Cerebellar nuclear complex (tissue), 1 donor: ENCODE data around the gene EPHB2.

Experiments
- DNase-seq, 2 experiments: peaks; one replicate each; lab custom pipeline; 2025; lab: John Stamatoyannopoulos, UW

Gene EPHB2

DNA sequence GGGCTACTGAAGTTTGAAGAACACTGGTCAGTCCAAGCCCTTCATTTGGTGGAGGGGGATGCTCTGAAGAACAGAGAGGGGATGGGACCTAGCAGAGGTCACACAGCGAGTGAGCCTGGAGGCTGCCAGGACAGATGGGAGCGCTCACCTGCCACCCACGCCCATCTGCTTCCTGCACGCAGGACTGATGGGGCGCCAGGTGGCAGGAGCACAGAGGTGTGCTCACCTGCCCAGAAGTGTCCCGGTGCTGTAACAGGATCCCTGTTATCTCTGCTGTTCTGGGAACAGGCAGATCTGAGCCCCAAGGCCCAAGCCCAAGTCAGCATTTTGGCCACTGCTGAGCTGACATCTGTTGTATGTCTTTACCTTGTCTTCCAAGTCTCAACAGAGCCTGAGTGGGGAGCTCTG, 40.5 kb downstream of the EPHB2 start:
- DNase-seq = no peak

DNA sequence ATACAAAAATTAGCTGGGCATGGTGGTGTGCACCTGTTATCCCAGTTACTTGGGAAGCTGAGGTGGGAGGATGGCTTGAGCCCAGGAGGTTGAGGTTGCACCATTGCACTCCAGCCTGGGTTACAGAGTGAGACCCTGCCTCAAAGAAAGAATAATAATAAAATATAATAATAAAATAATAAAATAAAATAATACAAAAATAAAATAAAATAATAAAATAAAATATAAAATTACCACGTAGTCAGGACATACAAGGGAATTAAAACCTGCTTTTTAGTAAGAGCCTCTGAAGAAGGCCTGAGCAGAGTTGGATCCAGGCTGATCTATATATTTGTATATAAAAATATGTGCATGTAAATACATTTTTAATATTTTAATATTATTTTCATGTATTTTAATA, 41.7 kb downstream of the EPHB2 start:
- no peak for DNase-seq

- no peak for DNase-seq
Measured at GRCh38 chr1:22753481-22753971, 42.9 kb downstream of the EPHB2 start.

- DNase-seq = no peak
Measured at GRCh38 chr1:22754106-22754768, 43.6 kb downstream of the EPHB2 start.

- no peak for DNase-seq
Measured at GRCh38 chr1:22754824-22755223, 44.2 kb downstream of the EPHB2 start.

- DNase-seq = no peak
Measured at GRCh38 chr1:22755641-22756040, 45.0 kb downstream of the EPHB2 start.

- no peak for DNase-seq
Measured at GRCh38 chr1:22756125-22756735, 45.6 kb downstream of the EPHB2 start.

DNA sequence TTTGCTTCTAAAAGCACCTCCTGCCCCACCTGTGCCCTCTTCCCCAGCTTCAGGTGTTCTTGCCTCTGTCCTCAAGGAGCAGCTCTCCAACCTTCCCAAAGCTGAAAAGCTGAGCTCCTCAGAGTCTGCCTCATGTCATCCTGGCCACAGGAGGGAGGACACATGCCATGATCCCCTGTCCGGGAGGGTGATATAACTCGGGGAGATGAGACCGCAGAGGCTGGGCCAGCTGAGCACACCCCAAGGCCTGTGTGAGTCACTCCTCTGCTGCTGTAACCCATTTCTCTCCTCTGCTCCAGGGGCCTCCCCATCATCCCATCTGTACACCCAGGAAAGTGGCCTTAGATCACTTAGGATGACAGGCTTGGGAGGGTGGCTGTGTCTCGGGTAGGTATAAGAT, 49.8 kb downstream of the EPHB2 start:
- no peak for DNase-seq

DNA sequence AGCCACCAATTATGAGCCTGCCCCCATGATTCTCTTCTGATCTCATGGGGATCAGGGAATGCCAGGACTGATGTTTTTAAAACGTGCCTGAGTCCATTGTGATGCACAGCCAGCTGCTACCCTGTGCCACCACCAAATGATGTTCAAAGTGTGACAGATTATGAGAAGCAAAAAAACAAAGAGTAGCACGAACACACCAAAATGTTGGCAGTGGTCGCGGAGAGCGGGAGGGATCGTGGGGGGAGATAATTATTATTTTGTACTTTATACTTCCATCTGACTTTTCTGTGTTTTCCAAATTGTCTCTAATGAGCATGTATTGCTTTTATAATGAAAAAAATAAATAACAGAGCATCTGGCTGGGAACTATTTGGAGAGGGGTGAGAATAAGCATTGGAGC, 50.5 kb downstream of the EPHB2 start:
- no peak for DNase-seq

DNA sequence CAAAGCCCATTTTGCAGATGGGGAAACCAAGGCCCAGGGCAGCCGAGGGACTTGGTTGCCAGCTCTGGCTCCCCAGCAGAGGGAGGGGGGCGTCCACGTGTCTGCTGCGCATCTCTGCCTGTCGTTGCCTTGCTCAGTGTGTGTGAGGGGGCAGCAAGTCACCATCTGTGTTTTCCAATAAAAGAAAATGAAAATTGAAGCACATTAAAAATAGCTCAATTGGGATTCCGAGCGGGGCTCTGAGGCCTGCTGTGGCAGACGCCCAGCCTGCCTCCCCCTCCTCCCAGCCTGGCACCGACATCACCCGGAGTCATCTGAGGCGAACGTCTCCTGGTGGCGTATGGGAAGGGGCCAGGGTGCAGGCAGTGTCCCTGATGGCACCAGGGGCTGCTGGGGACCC, 51.2 kb downstream of the EPHB2 start:
- no peak for DNase-seq

- no peak for DNase-seq
Measured at GRCh38 chr1:22763487-22764200, 53.0 kb downstream of the EPHB2 start.

DNA sequence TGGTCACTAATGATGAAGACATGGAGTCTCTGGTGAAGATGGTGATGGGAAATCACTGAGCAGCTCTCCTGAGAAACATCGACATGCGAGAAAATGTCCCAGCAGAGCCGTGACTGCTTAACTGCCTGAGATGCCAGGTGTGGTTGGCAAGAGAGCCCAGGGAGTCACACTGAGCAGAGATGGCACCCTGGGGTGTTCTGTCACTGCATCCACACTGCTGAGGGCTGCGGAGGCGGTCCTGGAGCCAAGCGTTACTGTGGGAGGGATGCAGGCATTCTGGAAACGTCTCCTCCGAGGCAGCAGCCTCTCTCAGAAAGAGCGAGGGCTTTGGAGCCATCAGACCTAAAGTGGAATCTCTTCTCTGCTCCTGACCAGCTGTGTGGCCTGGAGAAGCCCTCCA, 57.2 kb downstream of the EPHB2 start:
- DNase-seq = no peak

- DNase-seq = no peak
Measured at GRCh38 chr1:22769932-22770331, 59.3 kb downstream of the EPHB2 start.

DNA sequence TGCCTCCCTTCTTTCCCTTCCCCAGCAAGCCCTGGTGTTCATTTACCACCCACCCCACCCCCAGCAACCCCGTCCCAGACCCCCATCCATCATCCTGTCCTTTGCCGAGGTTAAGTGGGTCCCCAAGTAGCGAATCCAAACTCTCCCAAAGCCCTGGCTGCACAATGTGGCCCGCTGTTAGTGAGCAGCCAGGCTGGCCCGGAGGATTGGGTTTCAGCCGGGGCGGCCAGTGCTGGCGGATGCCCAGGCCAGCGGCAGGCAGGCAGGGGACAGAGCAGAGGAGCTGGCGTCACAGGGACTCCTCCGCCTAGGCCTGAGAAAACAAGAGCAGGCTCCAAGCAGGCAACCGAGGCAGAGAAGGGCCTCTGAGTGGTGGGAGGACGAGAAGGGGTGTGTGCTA, 61.4 kb downstream of the EPHB2 start:
- DNase-seq = no peak

- DNase-seq = no peak
Measured at GRCh38 chr1:22773981-22774832, 63.6 kb downstream of the EPHB2 start.

DNA sequence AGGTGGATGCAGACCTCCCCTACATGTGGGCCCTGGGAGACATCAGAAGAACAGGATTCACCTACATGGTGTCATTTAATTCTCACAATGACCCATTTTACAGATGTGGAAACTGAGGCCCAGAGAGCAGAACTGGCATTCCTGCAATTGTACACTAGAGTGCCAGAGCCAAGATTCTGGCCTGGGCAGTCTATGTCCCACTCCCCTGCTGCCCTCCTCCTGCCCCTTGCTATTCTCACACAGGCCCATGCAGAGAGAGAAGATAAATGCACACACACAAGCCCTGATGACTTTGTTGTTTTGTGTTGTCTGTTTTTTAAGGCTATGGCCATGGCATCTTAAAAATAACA, 64.2 kb downstream of the EPHB2 start:
- DNase-seq = no peak

GRCh38 chr1:22775478-22775877, 64.8 kb downstream of the EPHB2 start:
- DNase-seq = no peak

- no peak for DNase-seq
Measured at GRCh38 chr1:22776035-22776613, 65.5 kb downstream of the EPHB2 start.

DNA sequence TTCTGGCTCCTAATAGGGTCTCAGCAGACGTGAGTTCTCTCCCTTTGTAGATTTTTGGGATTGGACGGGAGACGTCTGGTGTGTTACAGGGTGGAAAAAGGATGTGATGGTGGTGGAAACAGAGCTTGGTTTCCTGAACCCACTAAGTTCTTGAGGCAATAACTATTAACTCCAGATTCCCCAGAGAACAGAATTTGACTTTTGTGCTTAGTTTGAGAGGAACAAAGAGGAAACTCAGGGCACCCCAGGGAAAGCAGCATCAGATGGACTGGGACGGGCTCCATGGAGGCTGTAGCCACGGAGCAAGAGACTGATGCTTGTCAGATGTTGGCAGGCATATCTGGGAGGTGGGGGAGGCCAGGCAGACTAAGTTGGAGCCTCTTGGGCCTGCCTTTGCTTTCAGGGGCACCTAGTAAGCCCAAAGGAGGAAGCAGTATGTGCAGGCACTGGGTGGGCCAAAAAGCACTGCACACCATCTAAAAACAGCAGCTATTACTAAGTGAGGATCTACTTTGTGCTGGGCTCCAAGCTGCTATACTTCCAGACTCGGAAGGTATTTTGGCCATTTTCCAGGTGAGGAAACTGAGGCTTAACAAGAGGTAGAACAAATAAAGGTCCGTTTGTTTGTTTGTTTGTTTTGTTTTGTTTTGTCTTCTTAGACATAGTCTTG, 66.9 kb downstream of the EPHB2 start:
- DNase-seq = no peak

DNA sequence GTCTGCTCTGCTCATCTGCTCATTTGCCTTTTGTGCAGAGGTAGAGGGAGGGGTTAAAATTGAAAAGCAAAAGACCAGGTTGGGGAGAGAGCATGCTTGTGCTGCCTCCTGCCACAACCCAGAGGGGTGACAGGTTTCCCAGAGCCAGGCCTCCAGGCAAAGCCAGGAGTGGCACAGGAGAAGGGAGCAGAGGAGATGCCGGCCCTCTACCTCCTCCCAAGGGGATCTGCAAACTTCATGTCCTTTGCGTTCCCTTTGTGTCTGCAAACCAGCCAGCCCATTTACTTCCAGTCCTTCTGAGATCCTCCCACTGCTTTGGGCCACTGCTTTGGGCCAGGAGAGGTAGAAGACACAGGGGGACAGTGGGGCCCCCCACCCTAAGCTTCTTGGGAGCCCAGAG, 67.8 kb downstream of the EPHB2 start:
- no peak for DNase-seq

DNA sequence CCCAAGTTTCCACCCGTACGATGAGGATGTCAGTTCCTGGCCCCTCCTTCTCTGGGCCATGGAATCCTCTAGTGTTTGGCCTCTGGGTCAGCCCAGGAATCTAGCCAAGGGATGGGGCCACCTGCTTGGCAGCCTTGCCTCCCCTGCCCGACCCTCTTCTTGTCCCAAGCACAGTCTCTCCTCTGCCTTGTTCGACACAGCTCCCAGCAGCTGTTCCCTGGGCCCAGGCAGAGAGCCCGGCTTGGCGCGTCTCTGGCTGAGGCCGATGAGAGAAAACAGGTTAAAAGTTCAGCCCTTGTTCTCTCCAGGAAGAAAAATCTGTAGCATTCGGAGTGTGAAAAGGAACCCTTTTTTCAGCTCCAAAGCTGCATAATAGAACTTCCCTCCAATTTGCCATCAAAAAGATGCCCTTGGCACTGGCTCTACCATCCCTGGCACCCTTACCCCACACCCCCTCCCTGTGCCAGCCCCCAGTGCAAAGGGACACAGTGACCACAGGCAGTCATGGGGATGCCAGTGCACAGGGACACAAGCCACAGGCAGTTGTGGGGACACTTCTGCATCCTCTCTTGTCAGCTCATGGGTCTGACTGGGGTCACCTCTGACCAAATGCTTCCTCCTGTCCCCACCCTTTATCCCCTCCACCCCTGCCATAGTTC, 68.4 kb downstream of the EPHB2 start:
- DNase-seq = no peak
